GM12801 (cell line): ENCODE results near the gene AKAIN1.

Experiments
- CTCF ChIP-seq: IDR thresholded peaks from one replicate; pipeline ENCODE4 v1.5.1; 2011; ENCODE audit warnings: control low read depth; ENCODE audit not compliant: insufficient read length; ENCODE audit errors: extremely low read depth

AKAIN1 gene

GRCh38 chr18:5122272-5122671, 74.8 kb downstream of the AKAIN1 start:
- no peak for TF ChIP-seq CTCF

GRCh38 chr18:5110266-5110665, 86.8 kb downstream of the AKAIN1 start:
- no peak for TF ChIP-seq CTCF

- TF ChIP-seq CTCF = no peak
These were observed 89.1 kb downstream of the AKAIN1 start for GRCh38 chr18:5107988-5108387.

- TF ChIP-seq CTCF = no peak
These were observed 90.3 kb downstream of the AKAIN1 start for GRCh38 chr18:5106730-5107129.

- TF ChIP-seq CTCF = no peak
These were observed 92.8 kb downstream of the AKAIN1 start for GRCh38 chr18:5104246-5104645.

GRCh38 chr18:5103693-5104092, 93.4 kb downstream of the AKAIN1 start:
- TF ChIP-seq CTCF = no peak

GRCh38 chr18:5103286-5103685, 93.8 kb downstream of the AKAIN1 start:
- TF ChIP-seq CTCF = no peak
